A673 (cell line): Measurements from ENCODE around the gene KRTAP17-1. TPM values are rescaled to one million over a fixed set of nuclear protein-coding genes. Genes with fewer than 3 reads are reported as not detected.

ENCODE experiments used
- BruUV-seq: library from RNA; stranded (reverse); fragments of 400-500 nt; replicated peaks from 2 replicates; lab custom pipeline; 2021; lab: Mats Ljungman, UMichigan
- CTCF ChIA-PET: fragments of 300-600 bp; sonication (Branson Sonifier 250); formaldehyde crosslinking; loops from one replicate; lab custom pipeline; 2022; ENCODE audit warnings: antibody characterized with exemption; lab: Charles Lee
- POLR2A ChIA-PET: fragments of 300-600 bp; sonication (Branson Sonifier 250); formaldehyde crosslinking; loops from one replicate; lab custom pipeline; 2022; ENCODE audit warnings: antibody characterized with exemption; ENCODE audit not compliant: low non-redundant PET; lab: Charles Lee
- DNase-seq: peaks from one replicate; pipeline ENCODE4 v3.0.0-alpha.2; 2015; ENCODE audit warnings: low spot score
- H3K27ac ChIP-seq: fragments of 200-600 bp; sonication (generic); 2 replicates; pipeline ENCODE4 v1.5.1; 2016; ENCODE audit warnings: mixed run types, low read depth, mild to moderate bottlenecking, mixed read lengths, antibody characterized with exemption, low read length; ENCODE audit not compliant: poor library complexity, severe bottlenecking
- H3K27me3 ChIP-seq: fragments of 200-600 bp; sonication (generic); replicated peaks from 2 replicates; pipeline ENCODE4 v1.6.1; 2017; ENCODE audit warnings: mixed run types, low read depth, mild to moderate bottlenecking, mixed read lengths, antibody characterized with exemption, low read length; ENCODE audit not compliant: insufficient read depth, poor library complexity
- H3K36me3 ChIP-seq: fragments of 200-600 bp; sonication (generic); 2 replicates; pipeline ENCODE4 v1.6.1; 2016; ENCODE audit warnings: mixed run types, mild to moderate bottlenecking, mixed read lengths, antibody characterized with exemption, low read length; ENCODE audit not compliant: insufficient read depth, poor library complexity, severe bottlenecking
- H3K4me1 ChIP-seq: fragments of 200-600 bp; sonication (generic); 2 replicates; pipeline ENCODE4 v1.6.1; 2017; ENCODE audit warnings: mixed run types, mild to moderate bottlenecking, mixed read lengths, antibody characterized with exemption, low read length; ENCODE audit not compliant: insufficient read depth, poor library complexity, severe bottlenecking
- H3K4me3 ChIP-seq: fragments of 200-600 bp; sonication (generic); 2 replicates; pipeline ENCODE4 v1.5.1; 2016; ENCODE audit warnings: low read depth, mixed run types, mild to moderate bottlenecking, mixed read lengths, low read length; ENCODE audit not compliant: poor library complexity, severe bottlenecking
- H3K9me3 ChIP-seq: fragments of 200-600 bp; sonication (generic); 2 replicates; pipeline ENCODE4 v1.6.1; 2016; ENCODE audit warnings: mixed run types, low read depth, mild to moderate bottlenecking, mixed read lengths, antibody characterized with exemption, low read length; ENCODE audit not compliant: poor library complexity, severe bottlenecking
- CTCF ChIP-seq: fragments of 300-800, 200-600 bp; sonication (generic); conservative IDR thresholded peaks from 2 replicates; pipeline ENCODE4 v1.5.1; 2017; ENCODE audit warnings: low read depth, mild to moderate bottlenecking, antibody characterized with exemption, low read length, moderate library complexity, mixed read lengths
- EZH2 ChIP-seq: fragments of 200-600 bp; sonication (generic); IDR thresholded peaks from 2 replicates; pipeline ENCODE4 v1.6.1; 2017; ENCODE audit warnings: borderline replicate concordance, low read depth, mild to moderate bottlenecking, mixed read lengths, antibody characterized with exemption, low read length; ENCODE audit not compliant: poor library complexity, severe bottlenecking
- intact Hi-C: fragments of 100-400 bp; cut with micrococcal nuclease; formaldehyde crosslinking; loops from one replicate; pipeline ENCODE4 v1.10.0; 2022; ENCODE audit not compliant: unreplicated experiment
- total RNA-seq: library from RNA; stranded (reverse); gene quantifications from 2 replicates; pipeline ENCODE4 v1.2.3, GENCODE V29; 2021

KRTAP17-1 gene
- total RNA-seq, 1 experiment from 2014 or later: not detected

GRCh38 chr17:41308251-41308917 is 7.1 kb downstream of the KRTAP17-1 start:
- H3K36me3 ChIP-seq: no peaks in the 10 kb centered on the region
- no TSS peak for BruUV-seq

GRCh38 chr17:41307647-41308046 is 7.9 kb downstream of the KRTAP17-1 start:
- intact Hi-C loops: no loop called here
- Histone ChIP-seq H3K36me3 (no peaks in the 10 kb centered on the region), H3K9me3 (no peaks in the 10 kb centered on the region), H3K27ac (no peak overlapping the region), H3K4me1 (no peaks in the 10 kb centered on the region), H3K27me3 (no peaks in the 10 kb centered on the region), H3K4me3 (no peak overlapping the region)
- BruUV-seq: no TSS peak
- POLR2A ChIA-PET: no interaction called here
- CTCF ChIA-PET: no interaction called here
- no peak for DNase-seq
- TF ChIP-seq CTCF (no peak), EZH2 (no peak)

More at GRCh38 chr17:41308251-41308917, 7.1 kb downstream of the KRTAP17-1 start:
- Histone ChIP-seq H3K27me3 (no peaks in the 10 kb centered on the region), H3K27ac (no peak overlapping the region), H3K4me3 (no peak overlapping the region), H3K4me1 (no peaks in the 10 kb centered on the region), H3K9me3 (no peaks in the 10 kb centered on the region)
- no peak for DNase-seq
- CTCF ChIA-PET: no interaction called here
- intact Hi-C loops: no loop called here
- POLR2A ChIA-PET: no interaction called here
- TF ChIP-seq EZH2 (no peak), CTCF (no peak)

GRCh38 chr17:41304091-41304490 is 11.4 kb downstream of the KRTAP17-1 start:
- H3K4me3 ChIP-seq: no peak overlapping the region
- intact Hi-C loops: no loop called here
- CTCF ChIA-PET: no interaction called here
- no peak overlapping the region for H3K27ac ChIP-seq
- no peaks in the 10 kb centered on the region for H3K9me3 ChIP-seq
- POLR2A ChIA-PET: no interaction called here
- H3K36me3 ChIP-seq: no peaks in the 10 kb centered on the region
- H3K4me1 ChIP-seq: no peaks in the 10 kb centered on the region
- TF ChIP-seq EZH2: no peak
- no peak for TF ChIP-seq CTCF
- DNase-seq: no peak
- BruUV-seq: no TSS peak
- no peaks in the 10 kb centered on the region for H3K27me3 ChIP-seq
